Measurements from ENCODE around the gene VIM. TPM values are rescaled to one million over a fixed set of nuclear protein-coding genes. Genes with fewer than 3 reads are reported as not detected.

The VIM gene
- total RNA-seq, 1 experiment from 2014 or later, result 7.2 TPM

DNA sequence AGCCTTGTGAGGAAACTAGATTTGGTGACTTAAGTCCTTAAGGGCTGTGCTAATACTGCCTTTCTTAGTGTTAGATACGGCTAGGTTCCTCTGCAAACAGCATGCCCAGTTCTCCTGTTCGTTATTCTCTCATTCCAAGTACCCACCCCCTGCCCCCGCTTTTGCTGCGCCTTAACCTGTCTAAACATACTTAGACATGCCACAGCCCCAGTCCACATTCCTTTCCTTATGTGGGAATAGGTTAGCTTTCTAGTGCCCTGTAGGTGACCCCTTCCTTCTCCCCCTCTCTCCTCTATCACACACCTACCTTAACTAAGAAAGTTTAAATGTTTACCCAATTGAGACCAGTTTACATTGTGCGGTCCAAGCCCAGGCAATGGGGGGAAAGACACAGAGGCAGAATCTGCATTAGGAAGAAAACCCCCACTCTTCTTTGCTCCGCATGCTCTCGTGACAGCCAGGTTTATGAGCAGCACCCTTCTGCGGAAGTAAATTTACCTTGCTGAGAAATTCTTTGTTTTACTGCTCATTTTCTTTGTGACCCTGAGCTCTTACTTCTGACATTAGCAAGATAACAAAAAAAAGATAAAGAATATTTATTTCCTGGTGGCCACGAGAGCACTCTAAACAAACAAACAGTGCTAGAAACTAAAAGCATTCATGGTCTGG lies 48.8 kb downstream of the VIM start:
- ATAC-seq (no peak), DNase-seq (ENCODE audit: low read depth, low spot score) (no peak)
- Histone ChIP-seq H4K20me1 (ENCODE audit: insufficient read depth) (no peaks in the 10 kb centered on the region), H3K27me3 (ENCODE audit: insufficient read depth, low read length) (no peaks in the 10 kb centered on the region), H3K4me1 (ENCODE audit: control insufficient read depth in 1 of 2, insufficient read depth in 2 of 2, low read length in 2 of 2) (peaks cover 2 to 15% of the 10 kb centered on the region in 2 experiments; a peak in 3 of 4 replicates), H3K9me3 (ENCODE audit: control insufficient read depth in 1 of 2, insufficient read depth in 1 of 2, low read depth in 1 of 2, low read length in 2 of 2) (peaks cover 0 to 3% of the 10 kb centered on the region in 2 experiments; a peak in 1 of 4 replicates), H2AFZ (ENCODE audit: low read depth, low read length, poor library complexity, severe bottlenecking) (no peak overlapping the region), H3K4me2 (ENCODE audit: low read length) (no peak overlapping the region), H3K4me3 (replicated peaks in 1 of 2; ENCODE audit: low read depth in 1 of 2, low read length in 2 of 2) (no peak overlapping the region), H3K9ac (ENCODE audit: low read length) (no peak overlapping the region), H3K9me2 (ENCODE audit: insufficient read depth) (no peaks in the 10 kb centered on the region), H3K36me3 (ENCODE audit: control insufficient read depth in 1 of 2, insufficient read depth in 2 of 2, low read length in 2 of 2) (no peaks in the 10 kb centered on the region), H3K79me2 (ENCODE audit: insufficient read depth, low read length) (no peaks in the 10 kb centered on the region), H3K27ac (ENCODE audit: low read depth, low read length) (no peak overlapping the region)
- BruUV-seq (replicated peaks), result no TSS peak
- TF ChIP-seq, protein P1, sequence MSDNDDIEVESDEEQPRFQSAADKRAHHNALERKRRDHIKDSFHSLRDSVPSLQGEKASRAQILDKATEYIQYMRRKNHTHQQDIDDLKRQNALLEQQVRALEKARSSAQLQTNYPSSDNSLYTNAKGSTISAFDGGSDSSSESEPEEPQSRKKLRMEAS (IDR thresholded peaks at IDR 0.05), result no peak
- TF ChIP-seq YY1 (IDR thresholded peaks at IDR 0.05; ENCODE audit: extremely low read depth, insufficient replicate concordance, low read depth, low read length), result no peak
- TF ChIP-seq, protein P2, sequence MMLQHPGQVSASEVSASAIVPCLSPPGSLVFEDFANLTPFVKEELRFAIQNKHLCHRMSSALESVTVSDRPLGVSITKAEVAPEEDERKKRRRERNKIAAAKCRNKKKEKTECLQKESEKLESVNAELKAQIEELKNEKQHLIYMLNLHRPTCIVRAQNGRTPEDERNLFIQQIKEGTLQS (IDR thresholded peaks at IDR 0.05), result no peak
- TF ChIP-seq REST (IDR thresholded peaks at IDR 0.05; ENCODE audit: low read depth), result no peak
- no peak for TF ChIP-seq EZH2 (IDR thresholded peaks at IDR 0.05)
- no peak for TF ChIP-seq JUND (IDR thresholded peaks at IDR 0.05)
- TF ChIP-seq, protein P3, sequence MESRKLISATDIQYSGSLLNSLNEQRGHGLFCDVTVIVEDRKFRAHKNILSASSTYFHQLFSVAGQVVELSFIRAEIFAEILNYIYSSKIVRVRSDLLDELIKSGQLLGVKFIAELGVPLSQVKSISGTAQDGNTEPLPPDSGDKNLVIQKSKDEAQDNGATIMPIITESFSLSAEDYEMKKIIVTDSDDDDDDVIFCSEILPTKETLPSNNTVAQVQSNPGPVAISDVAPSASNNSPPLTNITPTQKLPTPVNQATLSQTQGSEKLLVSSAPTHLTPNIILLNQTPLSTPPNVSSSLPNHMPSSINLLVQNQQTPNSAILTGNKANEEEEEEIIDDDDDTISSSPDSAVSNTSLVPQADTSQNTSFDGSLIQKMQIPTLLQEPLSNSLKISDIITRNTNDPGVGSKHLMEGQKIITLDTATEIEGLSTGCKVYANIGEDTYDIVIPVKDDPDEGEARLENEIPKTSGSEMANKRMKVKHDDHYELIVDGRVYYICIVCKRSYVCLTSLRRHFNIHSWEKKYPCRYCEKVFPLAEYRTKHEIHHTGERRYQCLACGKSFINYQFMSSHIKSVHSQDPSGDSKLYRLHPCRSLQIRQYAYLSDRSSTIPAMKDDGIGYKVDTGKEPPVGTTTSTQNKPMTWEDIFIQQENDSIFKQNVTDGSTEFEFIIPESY (IDR thresholded peaks at IDR 0.05; ENCODE audit: extremely low read depth, insufficient replicate concordance, low read length), result no peak
- TF ChIP-seq SP1 (IDR thresholded peaks at IDR 0.05; ENCODE audit: low read depth), result no peak
- no peak for TF ChIP-seq TCF7L2 (IDR thresholded peaks at IDR 0.05; ENCODE audit: borderline replicate concordance, extremely low read depth, insufficient read depth, insufficient read length)
- no peak for TF ChIP-seq FOSL1 (IDR thresholded peaks at IDR 0.05; ENCODE audit: low read depth)
- intact Hi-C loops (cut with micrococcal nuclease), result no loop called here
- POLR2A ChIA-PET, result no interaction called here
- CTCF ChIA-PET, result no interaction called here
- RAD21 ChIA-PET (ENCODE audit: low non-redundant PET in 1 of 2, low total read pairs in 2 of 2, uncharacterized antibody in 2 of 2, unreplicated experiment in 2 of 2), result no interaction called here

Measured in HCT116 (cell line).